GM21786 (cell line): Measurements from ENCODE around the gene DNAL1.

ENCODE experiments used
- ATAC-seq: cut with Tn5 transposase; IDR thresholded peaks from one replicate; pipeline ENCODE4 v1.9.1; 2021; ENCODE audit not compliant: unreplicated experiment

DNAL1 gene

DNA sequence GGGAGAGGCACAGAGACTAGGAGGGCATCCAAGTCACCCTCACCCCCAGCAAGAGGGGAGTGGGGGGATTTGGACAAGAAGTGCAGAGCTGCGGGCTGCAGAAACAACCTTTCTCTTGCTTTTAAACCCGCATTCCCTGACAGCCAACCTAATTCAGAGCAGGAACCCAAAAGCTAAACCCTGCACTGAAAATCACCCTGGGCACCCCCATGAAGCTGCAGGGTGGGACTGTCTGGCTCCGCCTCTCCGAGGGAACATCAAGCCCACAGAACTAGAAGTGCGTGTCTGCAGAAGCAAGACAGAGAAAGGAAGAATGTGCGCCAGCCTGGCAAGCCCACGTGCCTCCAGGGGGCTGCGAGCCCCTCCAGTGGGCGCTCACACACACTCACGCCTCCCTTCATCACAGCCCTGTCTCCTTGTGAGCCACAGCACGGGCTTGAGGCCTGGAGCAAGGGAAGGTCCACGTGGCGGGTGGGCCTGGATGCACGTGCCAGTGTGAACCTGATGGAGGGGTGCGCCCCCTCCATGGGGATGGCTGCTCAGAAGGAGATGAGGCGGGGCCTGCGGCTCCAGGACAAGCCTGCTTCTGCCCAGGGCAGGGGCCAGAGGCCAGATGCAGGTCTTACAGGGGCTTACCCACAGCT is 97.2 kb downstream of the DNAL1 start:
- ATAC-seq: no peak

DNA sequence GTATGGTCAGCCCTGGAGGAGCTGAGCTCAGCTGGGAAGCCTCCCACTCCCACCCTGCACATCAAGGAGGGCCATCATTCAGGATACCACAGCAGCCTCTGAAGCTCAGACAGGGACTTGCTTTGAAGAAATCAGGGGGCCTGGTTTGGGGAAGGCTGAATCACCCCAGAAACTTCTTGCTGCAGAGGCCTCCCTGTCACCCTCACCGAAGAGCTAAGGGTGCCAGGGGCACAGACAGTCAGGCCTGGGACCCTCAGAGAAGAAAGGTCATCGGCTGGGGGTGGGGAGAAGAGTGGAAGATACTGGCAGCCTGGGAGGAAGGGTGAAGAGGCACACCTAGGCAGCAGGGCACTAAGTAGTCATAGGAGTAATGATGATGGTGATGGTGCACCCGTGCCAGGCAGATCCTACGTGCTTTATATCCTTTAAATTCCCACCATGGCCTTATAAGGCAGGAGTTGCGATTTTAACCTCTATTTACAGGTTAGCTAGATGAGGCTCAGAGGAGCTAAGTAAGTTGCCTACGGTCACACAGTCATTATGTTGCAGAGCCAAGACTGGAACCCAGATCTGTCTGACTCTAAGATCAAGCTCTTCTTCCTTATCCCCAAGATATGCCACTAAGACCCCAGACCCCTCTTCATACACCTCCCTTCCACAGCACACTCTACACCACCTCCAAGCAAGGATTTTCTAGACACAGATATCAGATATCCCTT is 97.9 kb downstream of the DNAL1 start:
- ATAC-seq: no peak

DNA sequence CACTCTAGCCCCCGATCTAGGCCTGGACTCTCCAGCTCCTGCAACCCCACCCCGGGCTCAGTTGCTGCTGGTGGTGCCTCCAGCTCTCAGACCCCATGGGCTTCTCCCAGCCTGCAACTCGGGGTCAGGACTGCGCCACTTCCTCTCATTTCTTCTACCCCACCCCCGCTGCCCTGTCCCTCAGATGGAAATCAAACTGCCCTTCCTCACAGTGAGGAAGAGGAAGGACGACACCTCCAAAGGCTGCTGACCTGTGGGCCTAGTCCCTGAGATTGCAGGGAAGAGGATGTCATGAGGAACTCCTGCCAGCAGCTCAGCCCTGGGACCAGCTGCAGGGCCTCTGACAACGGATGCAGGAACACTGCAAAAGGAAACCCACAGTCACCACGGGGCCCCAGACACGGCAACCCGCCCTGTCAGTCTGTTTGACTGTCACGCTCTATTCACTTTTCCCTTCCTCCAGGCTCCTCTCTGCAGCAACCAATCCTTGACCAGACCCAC is 98.7 kb downstream of the DNAL1 start:
- peak; percentile 54 for ATAC-seq

DNA sequence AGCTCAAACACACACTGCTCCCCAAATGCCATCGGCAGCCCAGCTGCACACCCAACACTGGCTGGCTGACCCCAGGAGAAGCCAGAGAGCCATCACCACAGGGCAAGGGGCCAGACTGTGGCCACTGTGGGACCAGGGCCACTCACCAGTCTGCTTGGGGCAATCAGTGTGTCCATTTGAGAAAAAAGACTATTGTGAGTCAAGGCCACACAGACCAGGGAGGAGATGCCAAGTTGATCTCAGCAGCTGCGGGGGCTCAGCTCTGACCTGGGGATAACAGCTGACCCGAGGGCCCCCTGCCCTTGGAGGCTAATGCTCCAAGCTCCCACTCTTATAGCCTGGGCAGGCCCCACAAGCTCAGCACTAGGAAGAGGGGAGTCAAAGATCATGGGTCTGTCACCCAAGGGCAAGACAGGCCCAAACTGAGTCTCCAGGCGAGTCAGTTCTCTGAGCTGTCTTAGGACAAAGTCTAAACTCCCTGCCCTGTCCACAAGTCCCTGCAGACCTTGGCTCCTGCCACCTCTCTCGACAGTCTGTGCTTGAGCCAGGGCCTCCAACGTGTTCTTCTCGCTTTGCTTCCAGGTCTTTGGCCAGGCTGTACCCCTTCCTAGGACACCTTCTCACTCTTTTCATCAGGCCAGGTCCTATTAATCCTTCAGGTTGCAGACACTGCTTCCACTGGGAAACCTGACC is 99.5 kb downstream of the DNAL1 start:
- peak; percentile 4 for ATAC-seq

DNA sequence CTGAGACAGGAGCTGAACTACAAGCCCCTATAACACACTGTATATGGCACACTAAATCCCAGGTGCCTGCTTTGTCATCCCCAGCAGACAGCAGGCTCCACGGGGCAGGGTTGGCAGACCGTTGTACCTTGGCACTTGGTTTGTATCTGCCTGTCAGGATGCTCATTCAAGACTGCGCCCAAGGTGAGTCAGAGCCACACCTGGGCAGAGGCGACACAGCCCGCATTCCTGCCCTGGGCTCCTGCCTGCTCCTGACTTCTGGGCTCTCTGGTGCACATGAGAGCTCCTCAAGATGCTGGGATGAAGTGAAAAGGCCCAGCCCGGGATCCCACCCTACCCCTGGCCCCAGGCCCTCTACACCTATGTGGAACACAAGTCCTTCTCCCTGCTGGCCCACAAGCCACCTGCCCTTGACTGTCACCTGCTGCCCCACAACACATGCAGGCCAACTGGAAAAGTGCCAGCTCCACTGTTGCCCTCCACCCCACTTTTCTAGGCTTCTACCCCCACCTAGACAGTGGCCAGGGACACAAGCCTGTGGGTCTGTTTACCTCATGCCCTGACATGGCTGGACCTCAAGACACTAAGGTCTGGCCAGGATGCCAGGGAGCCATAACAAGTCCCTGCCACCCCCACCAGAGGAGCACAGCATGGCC is 100.2 kb downstream of the DNAL1 start:
- ATAC-seq: no peak

DNA sequence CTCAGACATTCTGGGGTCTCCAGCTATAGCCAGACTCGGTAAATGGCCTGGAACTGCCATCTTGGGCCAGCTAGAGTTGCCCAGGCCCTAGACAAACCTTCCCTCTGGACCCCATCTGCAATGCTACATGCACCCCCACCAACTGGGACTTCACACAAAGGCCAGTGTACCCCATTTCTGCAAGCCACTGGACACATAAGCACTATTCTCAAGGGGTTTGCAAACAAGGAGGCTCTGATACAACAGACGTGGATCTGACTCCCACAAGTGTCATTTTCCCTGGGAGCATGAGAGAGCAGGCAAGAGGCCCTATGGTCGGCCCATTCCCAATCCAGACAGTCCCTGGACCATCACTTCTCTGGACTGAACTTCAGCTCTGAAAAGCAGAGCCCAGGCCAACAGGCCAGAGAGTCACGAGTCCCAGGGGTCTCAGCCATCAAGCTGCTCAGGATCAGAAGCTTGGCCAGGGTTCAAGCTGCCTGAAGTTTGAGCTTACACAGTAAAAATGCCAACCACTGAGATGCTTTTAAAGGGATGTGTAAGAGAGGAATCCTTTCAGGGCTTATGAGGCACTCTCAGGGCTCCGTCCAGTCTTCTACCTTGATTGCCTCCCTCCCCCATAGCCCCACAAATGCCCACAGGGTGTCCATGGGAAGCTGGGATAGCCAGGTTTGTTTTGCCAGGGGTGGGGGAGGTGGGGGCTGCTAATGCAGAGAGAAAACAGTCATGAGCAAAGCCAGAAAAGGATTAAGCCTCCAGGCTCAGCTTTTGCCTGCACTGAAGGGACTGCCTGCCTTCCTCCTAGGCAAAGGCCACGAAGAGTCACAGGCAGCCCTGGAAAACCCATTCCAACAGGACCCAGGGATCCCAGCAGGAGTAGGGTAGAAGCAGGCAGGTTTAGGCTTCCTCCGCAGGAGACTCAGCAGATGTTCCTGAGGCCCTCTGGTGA is 101.1 kb downstream of the DNAL1 start:
- ATAC-seq: no peak

DNA sequence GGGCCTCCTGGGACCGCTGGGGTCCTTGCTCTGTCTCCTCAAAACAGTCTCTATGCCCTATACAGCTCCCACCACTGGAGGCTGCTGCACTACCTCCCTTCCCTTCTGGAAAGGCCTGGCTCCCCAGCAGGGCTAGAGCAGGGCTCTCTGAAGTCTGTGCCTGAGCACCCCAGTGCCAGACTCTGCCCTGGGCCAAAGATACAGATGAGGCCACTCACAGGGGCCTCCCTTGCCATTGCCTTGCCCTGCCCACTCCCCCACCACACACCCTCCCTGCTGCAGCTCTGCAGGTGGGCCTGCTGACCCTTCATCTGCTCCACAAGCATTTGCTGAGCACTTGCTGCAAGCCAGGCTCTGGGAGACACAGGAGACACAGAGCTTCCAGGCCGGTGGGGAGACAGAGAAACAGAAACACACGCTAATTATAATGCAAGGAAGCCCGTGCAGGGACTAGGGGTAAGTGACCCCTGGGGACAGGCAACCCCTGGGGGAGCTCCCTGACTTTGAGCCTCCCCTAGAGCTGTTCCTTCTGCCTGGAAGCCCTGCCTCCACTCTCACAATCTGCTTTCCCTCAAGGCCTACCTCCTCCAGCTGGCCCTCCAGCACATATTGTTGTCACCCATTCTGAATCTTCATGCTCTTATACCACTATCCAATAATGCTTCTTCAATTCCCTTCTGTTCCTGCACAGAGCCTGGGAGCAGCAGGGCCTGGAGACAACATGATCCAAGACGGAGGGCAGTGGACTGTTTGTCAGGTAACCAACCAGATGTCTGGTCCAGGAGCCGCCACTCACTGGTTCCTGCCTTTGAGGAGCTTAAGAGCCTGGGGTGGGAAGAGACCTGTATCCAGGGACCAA is 102.0 kb downstream of the DNAL1 start:
- no peak for ATAC-seq

DNA sequence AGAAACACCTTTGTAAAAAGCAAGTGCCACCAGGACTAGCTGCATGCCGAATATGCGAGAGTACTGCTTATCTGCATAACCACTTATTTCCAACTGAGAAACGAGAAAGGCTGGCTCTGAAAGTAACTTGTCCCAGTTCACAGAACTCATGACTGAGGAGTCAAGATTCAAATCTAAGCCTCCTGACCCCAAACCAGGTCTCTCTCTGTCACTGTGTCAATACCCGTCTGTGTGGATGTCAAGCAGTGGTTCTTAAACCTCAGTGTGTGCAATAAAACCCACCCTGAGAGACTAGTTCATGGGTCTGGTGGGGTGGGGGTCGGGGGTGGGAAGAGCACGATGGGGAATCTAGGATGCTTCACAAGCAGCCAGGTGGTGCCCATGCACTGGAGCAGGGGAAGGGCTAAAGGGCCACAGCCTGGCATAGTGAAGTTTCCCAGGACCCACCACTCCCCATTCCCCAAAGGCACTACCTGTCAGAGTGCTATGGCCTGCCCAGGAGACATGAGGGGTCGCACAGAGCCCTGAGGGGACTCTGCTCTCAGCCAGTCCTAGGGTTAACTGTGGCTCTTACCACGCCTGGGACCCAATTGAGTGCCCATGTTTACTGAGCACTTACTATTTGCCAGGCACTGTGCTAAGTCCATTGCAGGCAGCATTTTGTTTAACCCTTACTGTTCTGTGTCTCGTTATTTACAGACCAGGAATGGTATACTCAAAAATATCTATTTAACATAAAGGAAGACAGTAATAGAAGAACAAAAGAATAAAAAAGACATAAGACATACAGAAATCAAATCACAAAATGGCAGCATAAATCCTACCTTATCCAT is 102.8 kb downstream of the DNAL1 start:
- no peak for ATAC-seq

DNA sequence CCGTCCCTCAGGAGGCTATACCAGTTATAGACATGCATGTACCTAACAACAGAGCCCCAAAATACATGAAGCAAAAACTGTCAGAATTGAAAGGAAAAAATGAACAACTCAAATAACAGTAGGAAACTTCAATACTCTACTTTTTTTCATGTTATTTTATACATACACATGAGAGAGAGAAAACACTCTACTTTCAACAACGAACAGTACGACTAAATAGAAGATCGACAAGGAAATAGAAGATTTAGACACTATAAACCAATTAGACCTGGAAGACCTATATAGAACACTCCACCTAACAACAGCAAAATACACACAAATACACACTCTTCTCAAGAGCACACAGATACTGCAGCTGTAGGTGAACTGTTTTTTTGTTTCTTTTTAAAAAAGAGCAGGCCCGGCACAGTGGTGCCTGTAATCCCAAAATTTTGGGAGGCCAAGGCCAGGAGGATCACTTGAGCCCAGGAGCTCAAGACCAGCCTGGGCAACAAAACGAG is 104.1 kb downstream of the DNAL1 start:
- ATAC-seq: no peak

DNA sequence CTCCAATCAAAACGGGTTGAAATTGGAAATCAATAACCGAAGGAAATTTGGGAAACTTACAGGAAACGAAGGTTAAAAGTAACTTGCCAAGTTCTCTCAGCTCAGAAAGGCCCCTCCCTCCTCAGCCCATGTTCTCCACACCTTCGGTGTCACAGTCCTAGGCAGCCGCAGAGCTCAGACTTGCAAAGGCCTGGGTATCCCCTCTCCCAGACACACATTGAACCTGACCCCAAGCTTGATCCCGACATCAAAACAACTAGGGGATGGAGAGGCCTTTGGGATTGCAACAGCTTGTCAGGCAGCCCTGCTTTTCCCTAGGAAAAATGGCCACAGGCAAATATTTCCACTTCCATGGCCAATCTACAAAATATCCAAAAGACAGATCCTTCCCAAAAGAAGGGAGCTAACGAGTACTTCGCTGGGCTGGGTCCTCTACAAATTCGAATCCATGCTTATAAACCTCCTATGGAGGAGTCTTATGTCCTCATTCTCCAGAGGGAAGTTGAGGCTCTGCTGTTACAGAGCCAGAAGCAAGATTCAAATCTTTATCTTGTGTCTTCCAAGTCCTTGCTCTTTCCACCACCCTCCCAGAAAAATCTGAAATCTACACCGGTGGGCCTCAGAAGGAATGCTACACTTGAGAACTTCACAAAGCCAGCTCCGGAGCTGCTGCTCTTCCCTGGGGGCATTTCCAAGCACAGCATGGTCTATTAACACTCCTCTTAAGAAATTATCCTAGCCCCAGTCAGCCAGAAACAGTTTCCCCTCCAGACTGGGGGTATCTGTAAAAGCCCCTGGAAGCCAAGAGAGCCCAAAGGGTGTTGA is 105.1 kb downstream of the DNAL1 start:
- ATAC-seq: no peak

DNA sequence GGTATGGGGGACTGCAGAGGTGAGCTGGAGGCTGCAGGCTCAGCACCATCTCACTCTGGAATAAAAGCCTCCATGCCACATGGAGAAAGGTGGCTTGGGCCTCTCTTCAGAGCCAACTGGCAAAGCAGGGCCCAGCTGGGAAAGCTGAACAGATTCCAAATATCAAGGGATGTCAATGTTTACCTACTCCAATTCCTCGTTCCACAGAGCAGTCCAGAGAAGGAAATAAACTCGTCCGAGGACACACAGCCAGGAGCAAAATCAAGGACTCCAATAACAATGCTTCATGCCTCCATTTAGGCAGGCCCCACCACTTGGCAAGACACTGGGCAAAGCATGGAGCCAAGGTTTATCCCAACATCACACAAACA is 105.7 kb downstream of the DNAL1 start:
- ATAC-seq: no peak

DNA sequence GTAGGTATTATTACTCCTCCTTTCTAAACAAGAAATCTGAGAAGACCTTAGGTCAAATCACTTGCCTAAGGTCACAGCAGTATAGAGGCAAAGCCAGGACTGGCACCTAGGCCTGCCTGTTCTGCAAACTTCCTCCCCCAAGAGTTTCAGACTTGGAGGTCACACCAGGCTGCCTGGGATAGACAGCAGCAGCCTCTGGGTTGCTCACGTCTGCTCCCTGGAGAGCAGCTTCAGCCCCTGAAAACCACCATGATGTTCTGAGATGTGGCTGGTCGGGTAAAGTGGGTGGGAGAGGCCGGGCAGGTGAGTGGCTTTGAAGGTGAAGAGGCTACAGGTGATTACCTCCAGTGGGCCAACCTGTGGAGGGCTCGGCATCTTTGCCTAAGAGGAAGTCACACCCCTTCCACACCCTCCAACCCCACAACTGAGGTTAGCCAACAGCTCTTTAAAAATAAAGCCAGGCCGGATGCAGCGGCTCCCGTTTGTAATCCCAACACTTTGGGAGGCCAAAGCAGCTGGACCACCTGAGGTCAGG is 106.4 kb downstream of the DNAL1 start:
- no peak for ATAC-seq

DNA sequence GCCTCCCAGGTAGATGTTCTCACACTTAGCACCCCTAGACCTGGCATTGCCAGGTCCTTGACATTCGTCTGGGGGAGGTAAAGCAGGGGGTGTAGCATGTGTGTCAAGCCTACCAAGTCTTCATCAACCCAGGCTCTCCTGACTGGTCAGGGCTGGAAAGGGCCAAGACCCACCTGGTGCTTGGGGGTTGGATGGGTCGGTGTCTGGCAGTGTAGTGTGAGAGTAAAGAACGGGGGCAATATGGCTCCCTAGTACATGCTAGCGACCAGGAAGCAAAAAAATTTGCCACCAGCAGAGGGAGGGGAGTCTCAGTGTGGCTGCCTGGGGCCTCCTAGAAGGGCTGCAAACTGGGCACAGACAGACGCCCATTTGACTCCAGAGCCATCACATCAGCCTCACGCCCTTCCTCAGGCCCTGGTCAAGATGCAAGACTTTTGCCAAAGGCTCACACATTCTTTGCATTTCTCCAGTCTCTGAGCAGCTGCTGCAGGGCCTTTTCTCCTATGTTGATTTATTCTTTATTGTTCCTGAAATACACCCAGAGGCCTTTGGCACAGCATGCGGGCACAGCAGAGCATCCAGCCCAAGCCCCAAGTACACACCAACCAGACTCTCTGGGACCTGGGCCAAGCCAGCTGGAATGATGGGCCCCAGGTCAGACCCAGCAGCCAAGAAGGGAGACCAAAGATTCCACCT is 107.7 kb downstream of the DNAL1 start:
- no peak for ATAC-seq
